SH-SY5Y (cell line): ENCODE data around the gene MYOT.

ENCODE experiments used
- GATA2 ChIP-seq: IDR thresholded peaks from 2 replicates; pipeline ENCODE4 v1.6.1; 2011; ENCODE audit warnings: mild to moderate bottlenecking, low read depth, low read length
- GATA3 ChIP-seq: IDR thresholded peaks from 2 replicates; pipeline ENCODE4 v1.6.1; 2011; ENCODE audit warnings: low read depth, mild to moderate bottlenecking, low read length, moderate library complexity

DNA sequence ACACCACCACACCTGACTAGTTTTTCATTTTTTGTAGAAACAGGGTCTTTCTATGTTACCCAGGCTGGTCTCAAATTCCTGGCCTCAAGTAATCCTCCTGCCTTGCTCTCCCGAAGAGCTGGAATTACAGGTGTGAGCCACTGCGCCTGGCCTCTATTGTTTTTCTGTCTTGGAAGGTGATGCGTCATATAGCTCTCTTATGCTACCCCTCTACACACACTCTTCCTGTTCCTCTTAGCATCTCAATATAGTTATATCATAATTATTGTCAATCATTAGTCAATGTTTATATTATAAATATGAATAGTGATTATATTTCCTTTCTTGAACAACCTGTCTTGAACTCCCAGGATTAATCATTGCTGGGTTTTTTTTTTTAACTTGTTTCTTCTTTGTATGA, 28.9 kb downstream of the MYOT start:
- TF ChIP-seq GATA3 = no peak
- no peak for TF ChIP-seq GATA2
